Measurements from ENCODE around the gene HLA-DQA2.
"Not testable (repeated sequence)": the region's sequence is repeated elsewhere in the genome, so short reads cannot be mapped to it uniquely, and the experiment has no call there.

Gene HLA-DQA2

DNA sequence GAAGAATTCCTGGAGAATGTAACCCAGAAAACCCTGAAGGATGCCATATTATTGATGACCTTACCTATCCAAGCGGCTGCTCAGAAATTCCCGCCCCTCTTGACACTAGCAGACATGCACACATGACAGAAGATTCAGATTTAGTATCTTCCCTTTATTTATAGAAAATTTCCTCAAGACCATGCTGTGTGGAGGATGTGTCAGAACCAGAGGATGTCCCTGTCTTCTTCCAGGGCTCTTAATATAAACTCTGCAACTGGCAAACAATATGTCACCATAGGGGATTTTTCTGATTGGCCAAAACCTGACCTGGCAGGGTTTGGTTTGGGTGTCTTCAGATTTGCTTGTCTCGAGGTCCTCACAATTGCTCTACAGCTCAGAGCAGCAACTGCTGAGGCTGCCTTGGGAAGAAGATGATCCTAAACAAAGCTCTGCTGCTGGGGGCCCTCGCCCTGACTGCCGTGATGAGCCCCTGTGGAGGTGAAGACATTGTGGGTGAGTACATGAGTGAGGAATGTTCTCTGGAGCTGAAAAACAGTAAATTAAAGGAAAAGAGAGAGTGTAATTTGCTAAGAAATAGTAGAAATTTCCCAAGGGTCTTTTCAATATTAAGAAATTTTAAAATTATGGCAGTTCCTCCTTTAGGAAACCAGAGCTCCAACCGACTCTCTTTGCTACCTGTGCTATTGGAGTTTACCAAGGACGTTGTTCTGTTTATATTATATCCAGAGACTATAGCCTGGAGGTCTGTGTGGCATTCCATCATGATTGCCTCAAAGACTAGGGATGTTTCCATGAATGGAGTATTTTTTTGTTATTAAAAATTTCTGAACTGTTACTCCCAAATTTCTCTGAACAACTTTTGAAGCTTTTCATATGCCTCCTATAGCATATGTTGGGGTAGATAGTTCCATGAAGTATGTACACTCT lies at the start of gene HLA-DQA2:
Gene HLA-DQA2, plus strand, starts transcription at position 361 of the 930 bp plus-strand sequence. Its CDS starts 53 bp downstream, at position 414.
- DNase-seq: no peak

DNA sequence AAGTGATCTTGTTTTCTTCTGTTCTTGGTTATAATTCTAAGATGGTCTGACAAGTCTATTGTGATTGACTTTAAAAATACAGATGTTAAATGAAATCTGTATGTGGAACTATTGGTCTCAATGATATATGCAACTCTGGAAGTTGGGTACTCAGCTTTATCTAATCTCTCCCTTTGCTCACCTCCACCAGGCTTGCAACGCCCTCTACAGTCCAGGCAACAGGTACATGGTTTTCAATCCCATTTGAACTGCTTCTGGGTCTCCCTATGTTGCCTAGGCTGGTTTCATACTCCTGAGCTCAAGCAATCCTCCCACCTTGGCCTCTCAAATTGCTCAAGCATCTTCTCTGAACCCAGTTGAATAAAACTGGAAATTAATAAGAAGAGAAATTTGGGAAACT lies 49.2 kb upstream of the HLA-DQA2 start:
- no peak for DNase-seq

DNA sequence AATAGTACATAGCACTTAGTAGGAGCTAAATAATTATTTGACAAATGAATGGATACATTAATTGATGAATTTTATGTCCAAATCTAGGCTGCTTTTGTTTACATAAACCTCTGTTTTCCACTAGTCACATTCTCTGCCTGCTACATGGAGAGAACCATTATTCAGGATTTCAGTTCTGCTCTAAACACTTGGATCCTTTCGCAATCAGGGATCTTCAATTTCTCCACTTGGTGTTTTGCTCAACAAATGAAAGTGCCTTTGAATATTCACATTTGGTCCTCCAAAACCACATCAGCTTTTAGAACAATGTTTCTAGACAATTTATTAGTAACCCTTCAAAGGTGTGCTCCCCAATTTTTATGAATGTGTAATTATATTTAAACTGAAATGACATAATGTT lies 44.2 kb upstream of the HLA-DQA2 start:
- DNase-seq: no peak

DNA sequence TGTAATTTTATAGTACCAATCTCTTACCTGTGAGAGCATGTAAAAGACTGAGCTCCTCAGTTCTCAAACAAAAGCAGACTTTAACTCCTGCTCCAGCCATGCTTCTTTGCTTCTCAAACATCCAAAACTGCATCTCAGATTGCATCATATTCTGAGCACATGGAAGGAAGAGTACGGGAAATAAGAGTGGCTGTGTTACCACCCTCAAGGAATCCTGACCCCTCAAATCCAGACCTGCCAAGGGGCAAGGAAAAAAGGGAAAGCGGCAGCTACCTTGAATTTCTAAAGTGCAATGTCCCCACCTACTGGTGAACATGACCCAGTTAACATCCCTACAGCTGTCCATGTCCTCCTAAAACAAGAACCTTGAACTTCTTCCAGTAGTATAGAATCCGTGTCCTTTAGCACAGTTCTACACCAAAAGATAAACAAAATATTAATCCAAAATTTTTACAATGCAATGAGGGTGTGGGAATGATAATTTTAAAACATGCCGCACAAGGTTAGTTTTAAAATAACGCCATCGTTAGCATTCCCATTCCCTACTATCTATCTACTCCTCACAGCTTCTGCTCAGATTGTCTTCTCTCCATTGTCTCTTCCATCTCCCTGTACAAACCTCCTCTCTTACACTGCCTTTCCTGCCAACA lies 40.7 kb upstream of the HLA-DQA2 start:
- peak; percentile 2 for DNase-seq

DNA sequence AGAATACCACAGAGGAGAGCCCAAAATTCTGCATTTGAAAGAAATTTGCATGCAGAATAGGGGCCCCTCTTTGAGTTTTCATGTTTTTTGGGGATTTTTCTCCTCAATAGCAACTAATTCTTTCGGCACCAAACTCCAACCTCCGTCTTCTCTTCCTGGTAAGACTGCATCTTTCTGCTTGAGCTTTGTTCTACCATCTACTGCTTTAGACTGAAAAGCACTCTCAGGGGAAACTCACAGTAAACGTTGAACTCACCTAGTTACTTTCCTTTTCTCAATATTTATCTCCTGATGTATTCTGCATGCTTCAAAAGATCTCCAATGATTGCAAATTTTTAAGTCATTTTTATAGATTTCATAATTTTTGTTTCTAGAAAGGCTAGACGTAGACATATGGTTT lies 37.8 kb upstream of the HLA-DQA2 start:
- no peak for DNase-seq

DNA sequence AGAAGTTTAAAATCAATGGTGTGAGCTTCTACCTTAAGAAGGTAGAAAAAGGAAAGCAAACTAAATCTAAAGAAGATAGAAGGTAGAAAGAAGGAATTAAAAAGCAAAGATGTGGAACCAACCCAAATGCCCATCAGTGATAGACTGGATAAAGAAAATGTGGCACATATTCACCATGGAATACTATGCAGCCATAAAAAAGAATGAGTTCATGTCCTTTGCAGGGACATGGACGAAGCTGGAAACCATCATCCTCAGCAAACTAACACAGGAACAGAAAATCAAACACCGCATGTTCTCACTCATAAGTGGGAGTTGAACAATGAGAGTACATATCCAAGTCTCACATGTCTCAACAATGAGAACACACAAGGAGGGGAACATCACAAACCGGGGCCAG lies 36.0 kb upstream of the HLA-DQA2 start:
- DNase-seq: not testable (repeated sequence)

DNA sequence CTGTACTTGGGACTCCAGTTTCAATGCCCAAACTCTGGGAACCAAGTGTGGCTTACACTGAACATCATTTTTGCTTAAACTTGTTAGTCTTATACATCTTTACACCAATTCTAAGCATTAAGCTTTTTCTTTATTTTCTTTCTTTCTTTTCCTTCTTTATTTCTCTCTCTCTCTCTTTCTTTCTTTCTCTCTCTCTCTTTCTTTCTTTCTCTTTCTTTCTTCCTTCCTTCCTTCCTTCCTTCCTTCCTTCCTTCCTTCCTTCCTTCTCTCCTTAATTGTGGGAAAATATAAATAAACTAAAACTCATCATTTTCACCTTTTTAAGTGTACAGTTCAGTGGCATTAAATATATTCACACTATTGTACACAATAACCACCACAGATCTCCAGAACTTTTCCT lies 31.6 kb upstream of the HLA-DQA2 start:
- no peak for DNase-seq

DNA sequence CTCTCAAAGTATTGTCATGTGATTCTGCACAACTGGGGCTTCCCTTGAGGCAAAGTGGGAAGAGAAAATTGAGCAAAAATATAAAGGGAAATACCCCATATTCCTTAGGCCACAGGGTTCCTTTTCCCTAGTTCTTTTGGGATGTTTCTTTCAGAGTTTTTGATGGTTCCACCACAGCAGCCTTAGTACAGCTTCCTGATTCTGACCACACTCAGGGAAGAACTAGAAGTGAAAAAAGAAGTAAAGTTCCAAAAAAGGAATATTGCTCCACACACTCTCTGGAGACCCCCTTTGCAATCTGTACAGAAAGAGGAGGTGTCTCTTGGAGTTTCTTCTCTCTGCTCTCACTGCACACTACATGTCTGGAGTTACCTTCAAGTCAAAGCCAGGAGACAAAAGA lies 27.9 kb upstream of the HLA-DQA2 start:
- DNase-seq: no peak

DNA sequence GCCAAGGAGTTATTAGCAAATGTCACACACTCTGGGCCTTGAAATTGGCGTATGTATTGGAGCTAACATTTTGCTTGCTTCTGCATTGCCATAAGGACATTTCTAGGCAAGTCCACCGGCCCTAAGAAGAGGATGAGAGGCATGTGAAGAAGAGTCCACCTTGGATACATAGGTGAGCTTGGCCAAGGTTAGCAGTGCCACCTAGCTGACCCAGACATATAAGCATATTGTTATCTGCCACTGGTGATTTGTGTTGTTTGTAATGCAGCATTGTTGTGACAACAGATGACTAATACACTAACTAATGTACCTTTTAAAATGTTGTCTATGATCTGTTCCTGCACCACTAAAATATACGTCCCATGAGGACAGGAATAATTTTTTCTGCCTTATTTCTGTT lies 24.8 kb upstream of the HLA-DQA2 start:
- DNase-seq: no peak

DNA sequence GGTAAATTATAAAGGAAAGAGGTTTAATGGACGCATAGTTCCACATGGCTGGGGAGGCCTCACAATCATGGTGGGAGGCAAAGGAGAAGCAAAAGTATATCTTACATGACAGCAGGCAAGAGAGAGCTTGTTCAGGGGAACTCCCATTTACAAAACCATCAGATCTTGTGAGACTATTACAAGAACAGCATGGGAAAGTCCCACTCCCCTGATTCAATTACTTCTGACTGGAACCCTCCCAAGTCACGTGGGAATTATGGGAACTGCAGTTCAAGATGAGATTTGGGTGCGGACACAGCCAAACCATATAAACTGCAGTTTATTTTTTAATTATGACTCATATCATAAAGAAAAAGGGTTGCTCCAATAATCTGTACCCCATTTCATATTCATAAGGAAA lies 22.3 kb upstream of the HLA-DQA2 start:
- no peak for DNase-seq

DNA sequence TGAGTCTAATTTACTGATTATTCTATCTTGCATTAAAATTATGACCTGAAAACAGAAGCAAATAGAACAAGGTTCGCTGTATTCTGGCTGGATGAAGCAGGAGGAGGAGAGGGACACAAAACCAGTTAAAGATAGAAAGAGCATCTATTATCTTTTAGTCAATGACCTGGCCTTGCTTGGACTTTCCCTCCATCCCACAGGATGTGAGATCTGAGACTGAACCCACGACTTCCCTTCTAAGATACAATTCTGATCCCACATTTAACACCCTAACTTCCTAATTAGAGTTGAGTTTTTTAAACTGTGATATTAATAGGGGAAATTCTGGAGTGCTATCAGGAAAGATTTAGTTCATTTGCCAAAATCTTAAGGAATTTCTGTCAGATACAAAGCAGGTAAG lies 3.1 kb upstream of the HLA-DQA2 start:
- no peak for DNase-seq

DNA sequence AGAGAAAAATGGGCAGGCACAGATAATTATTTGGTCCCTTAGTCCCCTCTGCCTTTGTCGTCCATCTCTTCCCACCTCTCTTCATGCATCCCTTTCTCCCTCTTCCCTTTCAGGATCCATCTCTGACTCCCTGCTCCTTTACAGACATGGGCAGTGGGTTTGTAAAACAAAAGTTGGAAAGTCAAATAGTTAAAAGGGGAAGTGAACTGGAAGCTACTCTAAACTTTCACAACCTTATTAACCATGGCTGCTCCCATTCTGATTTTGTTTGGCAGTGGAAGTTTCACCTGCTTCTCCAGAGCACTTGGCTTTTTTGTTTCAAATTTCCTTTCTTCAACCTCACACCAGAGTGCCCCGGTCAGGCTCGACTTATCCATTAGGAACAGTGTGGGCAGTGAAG lies 1.2 kb downstream of the HLA-DQA2 start:
- no peak for DNase-seq

DNA sequence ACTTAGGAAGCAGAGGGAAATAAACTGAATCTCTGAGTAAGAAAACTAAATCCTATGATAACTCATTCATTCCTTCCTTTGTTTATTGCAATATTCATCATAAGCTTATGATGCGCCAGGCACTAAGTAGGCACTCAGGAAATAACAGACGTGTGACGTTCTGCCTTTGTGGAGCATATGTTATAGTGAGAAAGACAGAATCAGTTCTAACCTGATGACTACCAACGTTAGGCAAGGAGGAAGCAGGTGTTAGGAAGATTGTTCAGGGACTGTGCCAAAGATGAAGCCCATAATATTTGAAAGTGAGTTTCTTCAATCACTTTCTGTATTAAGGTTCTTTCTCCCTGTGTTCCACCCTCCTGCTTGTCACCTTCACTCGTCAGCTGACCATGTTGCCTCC lies 3.6 kb downstream of the HLA-DQA2 start:
- no peak for DNase-seq

DNA sequence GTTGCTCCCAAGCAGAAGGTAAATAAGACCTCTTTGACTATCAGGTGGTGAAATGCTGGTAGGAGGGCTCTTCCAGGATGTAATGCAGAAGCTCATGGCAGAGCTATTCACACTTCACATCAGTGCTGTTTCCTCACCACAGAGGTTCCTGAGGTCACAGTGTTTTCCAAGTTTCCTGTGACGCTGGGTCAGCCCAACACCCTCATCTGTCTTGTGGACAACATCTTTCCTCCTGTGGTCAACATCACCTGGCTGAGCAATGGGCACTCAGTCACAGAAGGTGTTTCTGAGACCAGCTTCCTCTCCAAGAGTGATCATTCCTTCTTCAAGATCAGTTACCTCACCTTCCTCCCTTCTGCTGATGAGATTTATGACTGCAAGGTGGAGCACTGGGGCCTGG lies 4.5 kb downstream of the HLA-DQA2 start:
- DNase-seq: not testable (repeated sequence)

DNA sequence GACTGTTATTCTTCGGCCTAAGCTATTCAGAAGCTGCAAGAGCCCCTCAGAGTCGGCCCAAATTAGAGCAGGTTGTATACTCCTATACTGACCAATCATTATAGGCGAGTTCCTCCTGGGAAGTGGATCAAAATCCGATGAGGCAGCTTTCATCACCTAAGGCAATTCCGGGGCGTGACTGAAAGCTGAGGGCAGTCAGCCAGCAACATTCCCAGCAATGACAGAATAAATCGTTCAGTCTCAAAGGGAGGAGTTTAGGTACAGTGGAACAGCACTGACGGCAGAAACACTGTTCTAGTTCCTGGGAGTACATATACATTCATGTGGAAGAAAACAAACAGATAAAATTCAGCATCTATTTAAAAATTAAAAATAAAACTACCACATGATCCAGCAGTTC lies 11.4 kb downstream of the HLA-DQA2 start:
- no peak for DNase-seq

DNA sequence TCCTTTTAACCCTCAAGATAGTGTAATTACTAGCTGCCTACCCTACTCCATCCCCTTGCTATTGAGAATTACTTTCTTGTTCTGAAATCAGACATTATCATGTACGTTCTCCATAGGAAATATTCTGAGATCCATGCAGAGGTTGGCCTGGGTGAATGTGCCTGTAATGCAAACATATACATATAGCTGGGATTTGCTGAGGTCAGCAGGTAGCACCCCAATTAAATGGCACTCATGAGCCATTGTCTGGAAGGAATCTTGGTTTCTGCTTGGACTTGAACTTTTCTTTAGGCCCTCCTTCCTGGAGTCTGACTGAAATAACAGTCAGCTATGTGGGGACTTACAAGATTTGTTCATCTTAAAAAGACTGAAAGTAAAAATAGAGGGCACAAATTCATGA lies 18.5 kb downstream of the HLA-DQA2 start:
- DNase-seq: no peak

DNA sequence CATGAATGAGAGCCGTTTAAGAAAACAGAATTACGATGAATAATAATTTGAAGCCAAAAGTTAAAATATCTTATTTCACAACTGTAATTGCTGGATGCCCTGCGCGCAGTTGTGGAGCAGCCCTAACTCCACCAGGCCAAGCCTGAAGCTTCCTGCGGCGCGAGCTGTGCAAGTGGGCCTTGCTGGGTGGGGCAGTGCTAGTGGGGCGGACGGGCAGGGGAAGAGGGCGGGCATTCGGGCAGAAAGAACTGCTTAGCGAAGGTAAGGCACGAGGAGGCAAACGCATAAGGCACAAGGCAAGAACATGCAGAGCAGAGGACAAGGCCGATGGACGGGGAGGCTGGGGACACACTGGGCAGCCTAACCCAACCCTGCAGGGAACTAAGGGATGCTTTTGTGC lies 19.9 kb downstream of the HLA-DQA2 start:
- DNase-seq: no peak

DNA sequence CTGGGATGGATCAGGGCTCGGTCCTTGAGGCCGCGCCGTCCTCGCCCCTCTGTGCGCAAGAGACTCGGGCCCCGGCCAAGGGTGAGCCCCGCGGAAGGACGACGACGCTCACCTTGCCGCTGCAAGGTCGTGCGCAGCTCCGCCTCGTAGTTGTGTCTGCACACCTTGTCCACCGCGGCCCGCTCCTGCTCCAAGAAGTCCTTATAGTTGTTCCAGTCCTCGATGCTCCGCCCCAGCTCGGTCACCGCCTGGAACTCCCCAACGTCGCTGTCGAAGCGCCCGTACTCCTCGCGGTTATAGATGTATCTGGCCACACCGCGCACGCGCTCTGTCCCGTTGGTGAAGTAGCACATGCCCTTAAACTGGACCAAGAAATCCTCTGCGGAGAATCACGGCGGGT lies 20.4 kb downstream of the HLA-DQA2 start:
- no peak for DNase-seq

DNA sequence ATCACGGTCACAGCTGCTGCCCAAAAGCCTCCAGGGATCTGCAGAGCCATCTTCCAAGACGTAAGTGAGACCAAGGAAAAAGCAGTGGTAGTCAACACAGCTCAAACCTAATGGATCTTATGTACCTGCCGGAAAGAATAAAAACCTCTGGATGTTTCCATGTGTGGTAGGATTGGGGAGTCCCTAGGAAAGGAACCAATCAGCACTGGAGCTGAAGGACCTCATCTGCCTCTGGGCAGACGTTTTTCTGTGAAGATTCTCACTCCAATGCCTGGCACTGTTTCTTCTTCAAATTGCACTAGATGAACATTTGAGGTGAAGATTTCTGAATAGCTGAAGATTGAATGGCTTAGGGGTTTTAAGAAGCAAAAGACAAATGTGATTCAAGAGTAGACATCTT lies 22.2 kb downstream of the HLA-DQA2 start, which contains the start of gene HLA-DQB2:
Gene HLA-DQB2, minus strand, starts transcription at position 112 of the 400 bp plus-strand sequence. Its CDS starts 62 bp downstream, at position 50.
- no peak for DNase-seq

DNA sequence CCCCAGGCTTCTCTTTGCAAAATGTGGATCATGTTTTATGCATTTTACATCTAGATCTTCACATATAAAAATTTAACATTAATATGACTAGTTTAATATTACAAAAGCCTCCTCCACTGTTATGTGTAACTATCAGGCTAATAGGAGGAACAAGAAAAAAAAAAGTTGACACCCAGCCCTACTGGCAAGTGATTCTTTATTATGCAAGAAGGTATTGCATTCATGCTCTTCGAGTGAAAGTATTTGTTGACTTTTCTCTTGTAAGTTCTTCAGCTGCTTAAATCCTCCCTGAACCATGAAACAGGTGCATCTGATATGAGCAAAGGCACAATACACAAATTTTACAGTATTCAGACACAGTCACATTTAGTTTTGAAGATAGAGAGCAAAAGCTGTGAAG lies 22.9 kb downstream of the HLA-DQA2 start:
- no peak for DNase-seq

DNA sequence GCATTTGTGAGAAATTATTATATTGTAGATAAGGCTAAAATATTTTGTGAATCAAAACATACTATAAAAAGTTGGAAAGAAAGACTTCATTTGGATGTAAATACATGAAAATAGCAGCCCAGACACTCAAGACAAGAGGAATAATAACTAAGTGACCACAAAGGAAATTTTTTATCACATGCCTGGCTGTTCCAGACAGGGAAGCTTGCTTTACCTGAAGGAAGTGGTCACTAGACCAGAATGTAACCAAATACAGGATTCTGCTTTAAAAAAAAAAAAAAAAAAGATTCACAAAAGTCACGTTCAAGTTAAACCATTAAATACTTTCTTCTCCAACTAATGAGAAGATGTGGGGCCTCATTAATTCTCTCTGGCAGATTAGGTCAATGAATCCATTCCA lies 31.5 kb downstream of the HLA-DQA2 start:
- no peak for DNase-seq

DNA sequence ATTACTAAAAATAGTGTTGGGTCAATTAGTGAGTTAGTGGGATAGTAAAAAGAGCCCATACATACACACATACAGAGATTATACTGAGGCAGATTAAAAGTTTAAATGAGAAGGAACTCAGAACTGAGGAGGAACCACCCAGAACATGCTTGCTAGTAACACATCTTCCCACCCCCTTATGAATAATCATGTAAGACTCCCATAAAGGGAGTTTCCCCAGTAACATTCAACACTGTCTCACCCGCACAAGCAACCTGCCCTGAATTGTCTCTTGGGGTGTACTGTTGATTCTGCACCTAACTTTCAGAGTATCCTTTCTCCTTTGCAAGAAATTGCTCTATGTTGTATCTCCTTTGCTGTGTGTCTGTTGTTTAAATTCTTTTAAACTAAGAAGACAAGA lies 33.2 kb downstream of the HLA-DQA2 start:
- DNase-seq: no peak

DNA sequence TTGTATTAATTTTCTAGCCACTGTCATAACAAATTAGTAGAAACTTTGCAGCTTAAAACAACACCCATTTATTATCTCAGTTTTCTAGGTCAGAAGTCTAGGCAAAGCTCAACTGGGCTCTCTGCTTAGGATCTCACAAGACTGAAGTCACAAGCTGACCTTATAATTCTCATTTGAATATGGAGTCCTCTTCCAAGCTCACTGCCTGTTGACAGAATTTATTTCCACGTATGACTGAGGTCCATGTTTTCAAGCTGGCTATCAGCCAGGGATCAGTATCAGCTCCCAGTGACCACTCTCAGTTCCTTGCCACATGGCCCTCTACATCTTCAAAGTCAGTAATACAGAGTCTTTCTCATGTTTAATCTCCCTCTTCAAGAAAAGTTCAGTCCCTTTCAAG lies 33.9 kb downstream of the HLA-DQA2 start:
- no peak for DNase-seq

DNA sequence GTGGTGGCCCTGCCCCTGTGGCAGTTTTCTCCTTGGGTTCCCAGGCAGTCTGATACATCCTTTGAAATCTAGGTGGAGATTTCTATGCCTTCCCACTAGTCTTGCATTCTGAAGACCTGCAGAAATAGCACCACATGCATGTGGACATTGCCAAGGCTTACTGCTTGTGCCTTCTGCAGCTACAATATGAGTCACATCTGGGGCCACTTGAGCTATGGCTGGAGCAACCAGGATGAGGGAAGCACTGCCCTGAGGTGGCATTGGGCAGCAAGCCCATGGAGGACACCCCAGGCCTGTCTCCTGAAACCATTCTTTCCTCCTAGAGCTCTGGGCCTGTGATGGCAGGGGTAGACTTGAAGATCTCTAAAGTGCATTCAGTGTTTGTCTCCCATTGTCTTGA lies 37.8 kb downstream of the HLA-DQA2 start:
- no peak for DNase-seq
